Cardiac fibroblast (primary cell): Measurements from ENCODE around the gene CHTF8.

Source experiments
- DNase-seq, 2 donors: peaks; one replicate each; pipeline versions ENCODE4 v3.0.0 to v3.0.0-alpha.2; 2010; ENCODE audit warnings: low read depth in 2 of 2
- H3K4me3 ChIP-seq, 2 donors: replicated peaks in 1 of 2; 1 replicate in 1 of 2; 2 replicates in 1 of 2; pipeline ENCODE4 v1.5.1; 2011; ENCODE audit warnings: low read depth in 2 of 2, low read length in 2 of 2, mild to moderate bottlenecking in 2 of 2, moderate library complexity in 1 of 2
- TF ChIP-seq, protein P1 (sequence below): IDR thresholded peaks from one replicate; pipeline ENCODE4 v1.5.1; 2011; ENCODE audit warnings: low read depth, mild to moderate bottlenecking, low read length, inconsistent platforms

CHTF8 gene

DNA sequence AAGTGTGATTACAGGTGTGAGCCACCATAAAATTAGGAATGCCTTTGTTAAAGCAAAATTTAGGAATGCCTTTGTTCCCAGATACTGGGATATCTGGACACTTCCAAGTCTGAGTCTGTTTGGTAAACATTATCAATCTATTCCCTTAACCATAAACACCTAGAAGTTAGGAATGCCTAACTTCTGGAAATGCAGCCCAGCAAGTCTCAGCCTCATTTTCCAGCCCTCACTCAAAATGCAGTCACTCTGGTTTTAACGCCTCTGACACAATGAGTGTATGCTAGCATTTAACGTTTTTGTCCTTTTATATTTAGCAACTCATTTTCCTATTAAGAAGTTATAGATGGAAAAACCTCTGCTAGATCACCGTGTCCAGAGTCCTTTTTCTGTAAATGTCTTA lies 61.4 kb downstream of the CHTF8 start:
- H3K4me3 ChIP-seq = no peak overlapping the region
- TF ChIP-seq, protein P1, sequence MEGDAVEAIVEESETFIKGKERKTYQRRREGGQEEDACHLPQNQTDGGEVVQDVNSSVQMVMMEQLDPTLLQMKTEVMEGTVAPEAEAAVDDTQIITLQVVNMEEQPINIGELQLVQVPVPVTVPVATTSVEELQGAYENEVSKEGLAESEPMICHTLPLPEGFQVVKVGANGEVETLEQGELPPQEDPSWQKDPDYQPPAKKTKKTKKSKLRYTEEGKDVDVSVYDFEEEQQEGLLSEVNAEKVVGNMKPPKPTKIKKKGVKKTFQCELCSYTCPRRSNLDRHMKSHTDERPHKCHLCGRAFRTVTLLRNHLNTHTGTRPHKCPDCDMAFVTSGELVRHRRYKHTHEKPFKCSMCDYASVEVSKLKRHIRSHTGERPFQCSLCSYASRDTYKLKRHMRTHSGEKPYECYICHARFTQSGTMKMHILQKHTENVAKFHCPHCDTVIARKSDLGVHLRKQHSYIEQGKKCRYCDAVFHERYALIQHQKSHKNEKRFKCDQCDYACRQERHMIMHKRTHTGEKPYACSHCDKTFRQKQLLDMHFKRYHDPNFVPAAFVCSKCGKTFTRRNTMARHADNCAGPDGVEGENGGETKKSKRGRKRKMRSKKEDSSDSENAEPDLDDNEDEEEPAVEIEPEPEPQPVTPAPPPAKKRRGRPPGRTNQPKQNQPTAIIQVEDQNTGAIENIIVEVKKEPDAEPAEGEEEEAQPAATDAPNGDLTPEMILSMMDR = no peak
- no peak for DNase-seq

DNA sequence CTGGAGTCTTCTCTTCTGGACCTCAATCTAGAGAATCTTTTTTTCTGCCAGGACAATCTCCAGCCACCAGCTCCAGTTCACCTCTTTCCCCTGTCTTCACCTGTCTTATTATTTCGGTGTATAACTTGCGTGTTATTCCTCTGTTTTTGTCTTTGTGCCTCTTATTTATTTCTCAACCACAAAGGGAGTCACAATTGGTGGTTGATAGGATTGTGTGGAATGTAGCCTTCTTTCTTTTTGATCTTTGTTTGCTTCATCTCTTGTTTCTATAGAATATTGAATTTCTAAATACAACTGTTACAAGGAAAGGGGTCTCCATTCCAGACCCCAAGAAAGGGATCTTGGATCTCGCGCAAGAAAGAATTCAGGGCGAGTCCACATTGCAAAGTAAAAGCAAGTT lies 62.9 kb downstream of the CHTF8 start:
- H3K4me3 ChIP-seq = no peak overlapping the region
- DNase-seq = no peak
- TF ChIP-seq, protein P1 = no peak
